PFSK-1 (cell line): ENCODE results near the gene DGUOK.

Experiments
- FOXP2 ChIP-seq: optimal IDR thresholded peaks from 2 replicates; pipeline ENCODE3; 2011; ENCODE audit warnings: borderline replicate concordance, control low read depth, inconsistent platforms; ENCODE audit not compliant: insufficient read depth; ENCODE audit errors: extremely low read length, extremely low read depth
- POLR2AphosphoS5 ChIP-seq: IDR thresholded peaks from 2 replicates; pipeline ENCODE4 v1.6.1; 2012; ENCODE audit warnings: low read depth, mild to moderate bottlenecking, control low read depth, low read length, moderate library complexity
- TAF1 ChIP-seq: IDR thresholded peaks from 2 replicates; pipeline ENCODE4 v1.6.1; 2012; ENCODE audit warnings: low read length, control low read depth, borderline replicate concordance; ENCODE audit not compliant: insufficient read depth

- no peak for TF ChIP-seq POLR2AphosphoS5
- TF ChIP-seq TAF1 = no peak
- TF ChIP-seq FOXP2 = no peak
These were observed 10.6 kb downstream of the DGUOK start for GRCh38 chr2:73937103-73937885.
